Endothelial cell of umbilical vein (primary cell): Measurements from ENCODE around the gene AFDN. TPM values are rescaled to one million over a fixed set of nuclear protein-coding genes. Genes with fewer than 3 reads are reported as not detected.

Experiments
- BruUV-seq: library from RNA; stranded (reverse); fragments of 400-500 nt; replicated peaks from 2 replicates; lab custom pipeline; 2021; lab: Mats Ljungman, UMichigan
- CTCF ChIA-PET: fragments of 300-600, 350-600 bp; sonication (Branson Sonifier 250); formaldehyde crosslinking; loops from one replicate; lab custom pipeline; 2021; ENCODE audit warnings: antibody characterized with exemption, inconsistent platforms; lab: Charles Lee
- POLR2A ChIA-PET: fragments of 300-600, 350-600 bp; sonication (Branson Sonifier 250); formaldehyde crosslinking; loops from one replicate; lab custom pipeline; 2021; ENCODE audit warnings: antibody characterized with exemption, inconsistent platforms; lab: Charles Lee
- DNase-seq: peaks from one replicate; pipeline ENCODE4 v3.0.0-alpha.2; 2011; ENCODE audit warnings: low read depth, low spot score
- FAIRE-seq: peaks from 2 replicates; lab custom pipeline; 2011; peaks lifted over from hg19 to GRCh38; lab: Jason Lieb, UNC
- H2AFZ ChIP-seq: 2 replicates; pipeline ENCODE4 v1.6.0; 2012; ENCODE audit warnings: low read depth, low read length, control low read depth, inconsistent platforms
- H3K27ac ChIP-seq: 2 replicates; pipeline ENCODE4 v1.5.1; 2011; ENCODE audit warnings: low read depth, mild to moderate bottlenecking, control low read depth, low read length, moderate library complexity; ENCODE audit not compliant: insufficient read depth
- H3K27me3 ChIP-seq, 2 experiments: 2 replicates each; pipeline versions ENCODE4 v1.6.0 to v1.6.1; 2011; ENCODE audit warnings: low read length in 2 of 2, mixed read lengths in 1 of 2; ENCODE audit not compliant: control insufficient read depth in 2 of 2, insufficient read depth in 2 of 2
- H3K36me3 ChIP-seq, 2 experiments: 2 replicates in 1 of 2; 3 replicates in 1 of 2; pipeline ENCODE4 v1.5.1; 2011; ENCODE audit warnings: low read length in 2 of 2, mild to moderate bottlenecking in 1 of 2, moderate library complexity in 1 of 2; ENCODE audit not compliant: control insufficient read depth in 2 of 2, insufficient read depth in 2 of 2; ENCODE audit errors: extremely low read depth in 1 of 2
- H3K4me1 ChIP-seq: 3 replicates; pipeline ENCODE4 v1.5.1; 2011; ENCODE audit warnings: mild to moderate bottlenecking, low read length; ENCODE audit not compliant: control insufficient read depth, insufficient read depth; ENCODE audit errors: extremely low read depth
- H3K4me2 ChIP-seq: 2 replicates; pipeline ENCODE4 v1.6.1; 2011; ENCODE audit warnings: low read length, control low read depth, mixed read lengths; ENCODE audit not compliant: insufficient read depth
- H3K4me3 ChIP-seq, 3 experiments: fragments of 200-600 bp in 1 of 3; sonication (generic), shearing (Covaris generic) in 1 of 3; replicated peaks in 1 of 3; 2 replicates each; pipeline ENCODE4 v1.5.1; 2011 to 2016; ENCODE audit warnings: control low read depth in 3 of 3, low read length in 3 of 3, mild to moderate bottlenecking in 2 of 3, inconsistent platforms in 1 of 3, low read depth in 1 of 3, moderate library complexity in 1 of 3; ENCODE audit not compliant: insufficient read depth in 1 of 3
- H3K79me2 ChIP-seq: 2 replicates; pipeline ENCODE4 v1.6.0; 2012; ENCODE audit warnings: low read length, inconsistent platforms; ENCODE audit not compliant: control insufficient read depth, insufficient read depth
- H3K9ac ChIP-seq: replicated peaks from 2 replicates; pipeline ENCODE3; 2011; ENCODE audit warnings: low read length, control low read depth; ENCODE audit not compliant: insufficient read depth; ENCODE audit errors: extremely low read depth
- H3K9me1 ChIP-seq: replicated peaks from 3 replicates; pipeline ENCODE4 v1.6.0; 2011; ENCODE audit warnings: mild to moderate bottlenecking, low read length; ENCODE audit not compliant: control insufficient read depth, insufficient read depth; ENCODE audit errors: extremely low read depth
- H3K9me3 ChIP-seq: replicated peaks from 2 replicates; pipeline ENCODE4 v1.5.1; 2012; ENCODE audit warnings: low read length, inconsistent platforms; ENCODE audit not compliant: control insufficient read depth, insufficient read depth
- H4K20me1 ChIP-seq: replicated peaks from 2 replicates; pipeline ENCODE3; 2011; ENCODE audit warnings: mild to moderate bottlenecking, low read length; ENCODE audit not compliant: control insufficient read depth, insufficient read depth; ENCODE audit errors: extremely low read depth
- GATA2 ChIP-seq: IDR thresholded peaks from 2 replicates; pipeline ENCODE4 v1.7.0; 2011; ENCODE audit warnings: low read depth, mild to moderate bottlenecking, moderate library complexity, mixed read lengths, low read length; ENCODE audit not compliant: insufficient read length, insufficient read depth
- JUN ChIP-seq: IDR thresholded peaks from 2 replicates; pipeline ENCODE4 v1.6.1; 2011; ENCODE audit warnings: borderline replicate concordance, low read depth; ENCODE audit not compliant: insufficient read length, insufficient read depth
- MYC ChIP-seq: IDR thresholded peaks from one replicate; pipeline ENCODE4 v1.6.1; 2011; ENCODE audit warnings: mild to moderate bottlenecking, low read depth, low read length
- POLR2A ChIP-seq: IDR thresholded peaks from 2 replicates; pipeline ENCODE4 v1.6.1; 2012; ENCODE audit warnings: low read depth, mild to moderate bottlenecking, control low read depth, low read length
- dilution Hi-C: fragments of 300-500 bp; cut with MboI; formaldehyde crosslinking; loops from one replicate; pipeline ENCODE4 v1.15.0; 2019; ENCODE audit warnings: low sequenced_read_pairs; ENCODE audit not compliant: extremely low pct_ligation_motif_present
- intact Hi-C: fragments of 100-400 bp; cut with micrococcal nuclease; formaldehyde crosslinking; loops from one replicate; pipeline ENCODE4 v1.10.0; 2022
- polyA plus RNA-seq, 4 experiments: library from polyadenylated mRNA; depleted of rRNA in 3 of 4; stranded (reverse) in 3 of 4; unstranded in 1 of 4; fragments of >200 nt; gene quantifications; 2 replicates each; pipeline versions ENCODE4 v1.2.1 to v1.2.3, GENCODE V29; 2011 to 2012; ENCODE audit warnings: missing spikeins in 1 of 4
- total RNA-seq: library from RNA; stranded (reverse); gene quantifications from 2 replicates; pipeline ENCODE4 v1.2.3, GENCODE V29; 2021
- TF ChIP-seq, protein P1 (sequence below): IDR thresholded peaks from 2 replicates; pipeline ENCODE4 v1.6.1; 2011; ENCODE audit not compliant: insufficient read depth, insufficient read length
- TF ChIP-seq, protein P2 (sequence below), 2 donors: IDR thresholded peaks; 1 replicate in 1 of 2; 2 replicates in 1 of 2; pipeline ENCODE4 v1.5.1; 2011; ENCODE audit warnings: low read length in 2 of 2, mild to moderate bottlenecking in 2 of 2, moderate library complexity in 2 of 2, control low read depth in 1 of 2, inconsistent platforms in 1 of 2, low read depth in 1 of 2; ENCODE audit not compliant: insufficient read depth in 1 of 2; ENCODE audit errors: extremely low read depth in 1 of 2

AFDN gene
- total and polyA plus RNA-seq, 2 donors (not counting 3 experiments of a cell fraction or from before 2014, with no cell fraction given) = 31.0 to 134 TPM

DNA sequence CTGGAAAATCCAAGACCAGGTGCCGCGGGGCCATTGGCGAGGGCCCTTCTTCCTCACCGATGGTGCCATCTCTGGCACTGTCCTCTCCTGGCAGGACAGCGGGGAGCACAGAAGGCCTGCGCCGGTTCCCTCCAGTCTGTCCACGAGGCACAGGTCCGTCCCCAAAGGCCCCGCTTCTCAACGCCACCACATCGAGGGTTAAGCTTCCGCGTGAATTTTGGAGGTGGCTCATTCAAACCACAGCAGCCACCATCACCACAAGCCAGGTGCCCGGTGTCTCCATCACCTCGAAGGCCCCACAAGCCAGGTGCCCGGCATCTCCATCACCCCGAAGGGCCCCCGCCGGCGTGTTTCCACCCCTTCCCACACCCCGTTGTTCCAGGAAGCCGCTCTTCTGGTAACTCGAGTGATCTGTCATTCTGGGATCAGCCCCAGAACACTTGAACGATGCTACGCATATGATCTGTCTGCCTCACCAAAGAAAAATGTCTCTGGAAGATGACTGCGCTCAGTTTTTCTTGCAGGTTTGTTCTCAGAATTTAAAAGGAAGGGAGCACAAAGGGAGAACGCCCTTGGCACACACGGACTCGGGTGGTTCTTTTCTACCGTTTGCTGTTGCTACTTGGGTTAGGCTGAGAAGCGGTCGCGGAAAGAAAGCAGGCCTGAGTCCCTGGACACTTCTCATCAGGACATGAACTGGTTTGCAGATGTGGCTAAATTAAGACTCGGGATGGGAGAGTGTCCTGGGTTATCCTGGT is 160.9 kb downstream of the AFDN start:
- dilution Hi-C loops = no loop called here

More for the DNA sequence above, 160.9 kb downstream of the AFDN start:
- no peak overlapping the region for H3K4me3 ChIP-seq
- H3K4me2 ChIP-seq = no peak overlapping the region
- TF ChIP-seq, protein P1, sequence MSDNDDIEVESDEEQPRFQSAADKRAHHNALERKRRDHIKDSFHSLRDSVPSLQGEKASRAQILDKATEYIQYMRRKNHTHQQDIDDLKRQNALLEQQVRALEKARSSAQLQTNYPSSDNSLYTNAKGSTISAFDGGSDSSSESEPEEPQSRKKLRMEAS = no peak
- TF ChIP-seq GATA2 = no peak
- TF ChIP-seq MYC = no peak
- TF ChIP-seq POLR2A = no peak
- TF ChIP-seq JUN = no peak
- TF ChIP-seq, protein P2, sequence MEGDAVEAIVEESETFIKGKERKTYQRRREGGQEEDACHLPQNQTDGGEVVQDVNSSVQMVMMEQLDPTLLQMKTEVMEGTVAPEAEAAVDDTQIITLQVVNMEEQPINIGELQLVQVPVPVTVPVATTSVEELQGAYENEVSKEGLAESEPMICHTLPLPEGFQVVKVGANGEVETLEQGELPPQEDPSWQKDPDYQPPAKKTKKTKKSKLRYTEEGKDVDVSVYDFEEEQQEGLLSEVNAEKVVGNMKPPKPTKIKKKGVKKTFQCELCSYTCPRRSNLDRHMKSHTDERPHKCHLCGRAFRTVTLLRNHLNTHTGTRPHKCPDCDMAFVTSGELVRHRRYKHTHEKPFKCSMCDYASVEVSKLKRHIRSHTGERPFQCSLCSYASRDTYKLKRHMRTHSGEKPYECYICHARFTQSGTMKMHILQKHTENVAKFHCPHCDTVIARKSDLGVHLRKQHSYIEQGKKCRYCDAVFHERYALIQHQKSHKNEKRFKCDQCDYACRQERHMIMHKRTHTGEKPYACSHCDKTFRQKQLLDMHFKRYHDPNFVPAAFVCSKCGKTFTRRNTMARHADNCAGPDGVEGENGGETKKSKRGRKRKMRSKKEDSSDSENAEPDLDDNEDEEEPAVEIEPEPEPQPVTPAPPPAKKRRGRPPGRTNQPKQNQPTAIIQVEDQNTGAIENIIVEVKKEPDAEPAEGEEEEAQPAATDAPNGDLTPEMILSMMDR (IDR thresholded peaks at IDR 0.05; ENCODE audit: extremely low read depth in 1 of 2, insufficient read depth in 1 of 2, low read depth in 1 of 2, low read length in 2 of 2) = no peak
- H3K27ac ChIP-seq = no peak overlapping the region
- FAIRE-seq (no peak), DNase-seq (no peak)
- H3K4me1 ChIP-seq = no peaks in the 10 kb centered on the region
- no peak overlapping the region for H3K9ac ChIP-seq
- H3K9me3 ChIP-seq = no peaks in the 10 kb centered on the region
- ChIA-PET CTCF (no interaction called here), POLR2A (no interaction called here)
- no peaks in the 10 kb centered on the region for H3K27me3 ChIP-seq
- no peaks in the 10 kb centered on the region for H3K9me1 ChIP-seq
- H4K20me1 ChIP-seq = no peaks in the 10 kb centered on the region
- intact Hi-C loops = no loop called here
- no peaks in the 10 kb centered on the region for H3K36me3 ChIP-seq
- H3K79me2 ChIP-seq = no peaks in the 10 kb centered on the region
- H2AFZ ChIP-seq = no peak overlapping the region
- no TSS peak for BruUV-seq
